Epithelial cell of proximal tubule (primary cell): ENCODE results near the gene BOD1L1. TPM values are rescaled to one million over a fixed set of nuclear protein-coding genes. Genes with fewer than 3 reads are reported as not detected.

Experiments used
- DNase-seq: peaks from one replicate; pipeline ENCODE4 v3.0.0-alpha.2; 2011; ENCODE audit warnings: low read depth
- H3K4me3 ChIP-seq: 2 replicates; pipeline ENCODE4 v1.5.1; 2011; ENCODE audit warnings: low read depth, mild to moderate bottlenecking, low read length
- total RNA-seq: library from RNA; depleted of rRNA; stranded (reverse); fragments of >200 nt; gene quantifications from 2 replicates; pipeline ENCODE4 v1.2.3, GENCODE V29; 2015
- TF ChIP-seq, protein P1 (sequence below): conservative IDR thresholded peaks from 2 replicates; pipeline ENCODE4 v1.5.1; 2012; ENCODE audit warnings: low read depth, mild to moderate bottlenecking, low read length

The BOD1L1 gene
- total RNA-seq, 1 donor from 2014 or later, result 20.6 TPM

DNA sequence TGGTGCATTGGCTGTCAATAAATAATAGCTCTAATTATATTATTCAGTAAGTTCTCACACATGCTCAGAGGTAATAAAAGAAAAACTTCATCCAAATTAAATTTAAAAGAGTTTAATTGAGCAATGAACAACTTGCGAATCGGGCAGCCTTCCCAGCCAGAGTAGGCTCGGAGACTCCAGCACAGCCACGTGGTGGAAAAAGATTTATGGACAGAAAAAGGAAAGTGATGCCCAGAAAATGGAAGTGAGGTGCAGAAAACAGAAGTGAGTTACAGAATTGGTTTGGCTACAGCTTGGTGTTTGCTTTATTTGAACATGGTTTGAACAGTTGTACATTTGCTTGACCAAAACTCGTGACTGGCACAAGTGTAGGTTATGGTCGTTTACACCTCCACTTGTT is 13.6 kb upstream of the BOD1L1 start:
- TF ChIP-seq, protein P1, sequence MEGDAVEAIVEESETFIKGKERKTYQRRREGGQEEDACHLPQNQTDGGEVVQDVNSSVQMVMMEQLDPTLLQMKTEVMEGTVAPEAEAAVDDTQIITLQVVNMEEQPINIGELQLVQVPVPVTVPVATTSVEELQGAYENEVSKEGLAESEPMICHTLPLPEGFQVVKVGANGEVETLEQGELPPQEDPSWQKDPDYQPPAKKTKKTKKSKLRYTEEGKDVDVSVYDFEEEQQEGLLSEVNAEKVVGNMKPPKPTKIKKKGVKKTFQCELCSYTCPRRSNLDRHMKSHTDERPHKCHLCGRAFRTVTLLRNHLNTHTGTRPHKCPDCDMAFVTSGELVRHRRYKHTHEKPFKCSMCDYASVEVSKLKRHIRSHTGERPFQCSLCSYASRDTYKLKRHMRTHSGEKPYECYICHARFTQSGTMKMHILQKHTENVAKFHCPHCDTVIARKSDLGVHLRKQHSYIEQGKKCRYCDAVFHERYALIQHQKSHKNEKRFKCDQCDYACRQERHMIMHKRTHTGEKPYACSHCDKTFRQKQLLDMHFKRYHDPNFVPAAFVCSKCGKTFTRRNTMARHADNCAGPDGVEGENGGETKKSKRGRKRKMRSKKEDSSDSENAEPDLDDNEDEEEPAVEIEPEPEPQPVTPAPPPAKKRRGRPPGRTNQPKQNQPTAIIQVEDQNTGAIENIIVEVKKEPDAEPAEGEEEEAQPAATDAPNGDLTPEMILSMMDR, result no peak
- H3K4me3 ChIP-seq, result no peak overlapping the region
- DNase-seq, result no peak

GRCh38 chr4:13640149-13640940 is 12.8 kb upstream of the BOD1L1 start:
- H3K4me3 ChIP-seq, result no peak overlapping the region
- TF ChIP-seq, protein P1, result no peak
- DNase-seq, result peak; percentile 25

DNA sequence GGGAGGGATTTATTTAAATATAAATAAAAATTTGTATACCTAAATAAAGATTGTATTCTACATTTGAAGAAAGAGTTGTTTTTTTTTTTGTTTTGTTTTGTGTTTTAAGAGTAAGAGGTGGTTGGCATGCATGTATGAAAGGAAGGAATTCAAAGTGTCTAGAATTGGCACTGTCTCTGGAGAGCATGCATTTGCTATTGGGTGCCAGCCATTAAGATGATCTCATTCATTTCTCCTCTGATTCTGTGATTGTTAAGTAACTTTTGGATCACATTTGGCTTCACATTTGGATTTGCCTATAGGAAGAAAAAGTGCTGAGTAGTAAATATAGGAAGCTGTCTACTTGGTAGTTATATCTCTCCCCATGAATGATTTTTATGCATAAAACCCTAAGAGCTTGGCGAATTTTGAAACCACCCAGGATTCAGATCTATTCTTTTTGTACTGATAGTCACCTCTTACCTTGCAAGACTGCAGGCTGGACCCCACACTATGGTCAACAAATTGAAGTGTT is 7.8 kb upstream of the BOD1L1 start:
- TF ChIP-seq, protein P1, result no peak
- no peak for DNase-seq
- no peak overlapping the region for H3K4me3 ChIP-seq

DNA sequence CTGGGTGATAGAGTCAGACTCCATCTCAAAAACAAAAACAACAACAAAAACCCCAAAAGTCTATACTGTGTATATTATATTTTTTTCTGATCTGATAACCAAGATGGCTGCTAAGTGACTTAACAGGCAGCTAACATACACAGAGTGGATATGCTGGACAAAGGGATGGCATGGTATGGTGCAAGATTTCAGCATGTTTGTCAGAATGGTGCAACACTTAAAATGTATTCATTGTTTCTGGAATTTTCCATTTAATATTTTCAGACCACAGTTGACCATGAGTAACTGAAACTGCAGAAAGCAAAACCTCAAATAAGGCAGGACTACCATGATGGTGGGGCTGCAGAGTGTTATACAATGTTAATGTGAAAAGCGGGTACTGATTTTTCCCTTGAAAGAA is 6.1 kb upstream of the BOD1L1 start:
- TF ChIP-seq, protein P1, result no peak
- DNase-seq, result no peak
- no peak overlapping the region for H3K4me3 ChIP-seq

DNA sequence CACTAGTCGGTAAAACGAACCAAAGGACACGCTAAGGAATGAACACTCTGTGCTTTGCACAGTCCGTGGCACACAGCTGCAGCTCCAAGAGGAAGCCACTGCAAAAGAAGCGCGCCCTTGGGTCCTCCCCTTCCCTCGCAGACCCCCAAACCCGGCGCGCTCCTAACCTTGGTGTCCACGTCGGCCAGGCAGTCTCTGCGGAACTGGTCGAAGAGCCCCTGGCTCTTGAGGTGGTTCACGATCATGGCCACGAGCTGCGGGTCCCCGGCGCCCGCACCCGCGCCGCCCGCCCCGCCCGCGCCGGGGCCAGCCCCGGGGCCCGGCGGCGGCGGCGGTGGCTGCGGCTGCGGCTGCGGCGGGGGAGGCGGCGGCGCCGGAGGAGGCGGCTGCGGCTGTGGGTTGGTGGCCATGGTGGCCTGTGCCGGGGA is 333 bp downstream of the BOD1L1 start:
- no peak for DNase-seq
- TF ChIP-seq, protein P1, result no peak

GRCh38 chr4:13626492-13627177 is 890 bp downstream of the BOD1L1 start:
- no peak for DNase-seq
- H3K4me3 ChIP-seq, result peak overlapping the region; percentile 75
- TF ChIP-seq, protein P1, result no peak

More for the DNA sequence above, 333 bp downstream of the BOD1L1 start:
- peak overlapping the region; percentile 75 for H3K4me3 ChIP-seq
